HCT116 (cell line): ENCODE measurements around the gene PAFAH1B1. TPM values are rescaled to one million over a fixed set of nuclear protein-coding genes. Genes with fewer than 3 reads are reported as not detected.

ENCODE experiments used
- ATAC-seq: fragments of 200-7000 bp; cut with Tn5 transposase; 2 replicates; pipeline ENCODE4 v1.9.1; 2020; ENCODE audit warnings: mild to moderate bottlenecking, moderate library complexity
- BruUV-seq: library from RNA; stranded (reverse); fragments of 400-500 nt; replicated peaks from 2 replicates; lab custom pipeline; 2021; lab: Mats Ljungman, UMichigan
- CTCF ChIA-PET: fragments of 300-600 bp; sonication (Branson Sonifier 250); formaldehyde crosslinking; loops from one replicate; lab custom pipeline; 2021; ENCODE audit warnings: antibody characterized with exemption; lab: Charles Lee
- POLR2A ChIA-PET: fragments of 300-600, 350-600 bp; sonication (Branson Sonifier 250); formaldehyde crosslinking; loops from one replicate; lab custom pipeline; 2021; ENCODE audit warnings: antibody characterized with exemption; lab: Charles Lee
- RAD21 ChIA-PET, 2 experiments: fragments of 300-600 bp; sonication (Branson Sonifier 250); formaldehyde crosslinking; loops; one replicate each; lab custom pipeline; 2023; ENCODE audit warnings: low total read pairs in 2 of 2; ENCODE audit not compliant: uncharacterized antibody in 2 of 2, unreplicated experiment in 2 of 2, low non-redundant PET in 1 of 2; lab: Charles Lee
- DNase-seq: peaks from one replicate; pipeline ENCODE4 v3.0.0-alpha.2; 2010; ENCODE audit warnings: low read depth, low spot score
- H2AFZ ChIP-seq: fragments of 200-600 bp; shearing (Covaris generic), sonication (generic); 2 replicates; pipeline ENCODE4 v1.6.1; 2017; ENCODE audit warnings: low read depth, mixed run types, mixed read lengths, antibody characterized with exemption, low read length; ENCODE audit not compliant: poor library complexity, severe bottlenecking
- H3K27ac ChIP-seq: 2 replicates; pipeline ENCODE4 v1.5.1; 2012; ENCODE audit warnings: low read depth, low read length
- H3K27me3 ChIP-seq: fragments of 200-600 bp; sonication (generic); 2 replicates; pipeline ENCODE4 v1.6.1; 2016; ENCODE audit warnings: mixed run types, low read length, mixed read lengths; ENCODE audit not compliant: insufficient read depth
- H3K36me3 ChIP-seq, 2 experiments: fragments of 200-500 bp in 1 of 2; fragments of 200-600 bp in 1 of 2; sonication (Bioruptor generic) in 1 of 2; sonication (generic) in 1 of 2; 2 replicates each; pipeline versions ENCODE4 v1.5.1 to v1.6.1; 2014 to 2016; ENCODE audit warnings: low read length in 2 of 2, inconsistent platforms in 1 of 2, mixed read lengths in 1 of 2, mixed run types in 1 of 2; ENCODE audit not compliant: insufficient read depth in 2 of 2, control insufficient read depth in 1 of 2
- H3K4me1 ChIP-seq, 2 experiments: fragments of 200-600 bp in 1 of 2; sonication (generic) in 1 of 2; 2 replicates each; pipeline versions ENCODE4 v1.5.1 to v1.6.1; 2012 to 2017; ENCODE audit warnings: low read length in 2 of 2, inconsistent platforms in 1 of 2, mild to moderate bottlenecking in 1 of 2, mixed read lengths in 1 of 2, mixed run types in 1 of 2, moderate library complexity in 1 of 2; ENCODE audit not compliant: insufficient read depth in 2 of 2, control insufficient read depth in 1 of 2
- H3K4me2 ChIP-seq: fragments of 200-600 bp; sonication (generic); 2 replicates; pipeline ENCODE4 v1.6.1; 2017; ENCODE audit warnings: mixed run types, low read length, mixed read lengths
- H3K4me3 ChIP-seq, 2 experiments: fragments of 200-600 bp in 1 of 2; sonication (generic) in 1 of 2; replicated peaks in 1 of 2; 2 replicates each; pipeline ENCODE4 v1.5.1; 2011 to 2016; ENCODE audit warnings: low read length in 2 of 2, control low read depth in 1 of 2, low read depth in 1 of 2, mild to moderate bottlenecking in 1 of 2, mixed read lengths in 1 of 2, mixed run types in 1 of 2
- H3K79me2 ChIP-seq: fragments of 200-600 bp; sonication (generic); 2 replicates; pipeline ENCODE4 v1.6.1; 2017; ENCODE audit warnings: mild to moderate bottlenecking, mixed run types, low read length, moderate library complexity, mixed read lengths; ENCODE audit not compliant: insufficient read depth
- H3K9ac ChIP-seq: fragments of 200-600 bp; sonication (generic); 2 replicates; pipeline ENCODE4 v1.6.1; 2016; ENCODE audit warnings: low read length, mixed read lengths
- H3K9me2 ChIP-seq: fragments of 200-600 bp; sonication (generic), shearing (Covaris generic); 2 replicates; pipeline ENCODE4 v1.6.1; 2017; ENCODE audit warnings: mixed run types, mild to moderate bottlenecking, moderate library complexity; ENCODE audit not compliant: insufficient read depth
- H3K9me3 ChIP-seq, 2 experiments: fragments of 200-500 bp in 1 of 2; fragments of 200-600 bp in 1 of 2; sonication (Bioruptor generic) in 1 of 2; sonication (generic) in 1 of 2; 2 replicates each; pipeline ENCODE4 v1.6.1; 2014 to 2017; ENCODE audit warnings: low read length in 2 of 2, mixed read lengths in 2 of 2, inconsistent platforms in 1 of 2, low read depth in 1 of 2, mild to moderate bottlenecking in 1 of 2, mixed run types in 1 of 2, moderate library complexity in 1 of 2; ENCODE audit not compliant: control insufficient read depth in 1 of 2, insufficient read depth in 1 of 2
- H4K20me1 ChIP-seq: fragments of 200-600 bp; sonication (generic), shearing (Covaris generic); 2 replicates; pipeline ENCODE4 v1.6.1; 2017; ENCODE audit warnings: mixed run types, mild to moderate bottlenecking, moderate library complexity; ENCODE audit not compliant: insufficient read depth
- CBX3 ChIP-seq: IDR thresholded peaks from 2 replicates; pipeline ENCODE4 v1.6.1; 2012; ENCODE audit warnings: low read depth
- ELF1 ChIP-seq: IDR thresholded peaks from 2 replicates; pipeline ENCODE4 v1.6.1; 2012; ENCODE audit warnings: low read depth, borderline replicate concordance
- EZH2 ChIP-seq: fragments of 200-600 bp; sonication (generic); IDR thresholded peaks from 2 replicates; pipeline ENCODE4 v1.6.1; 2017; ENCODE audit warnings: antibody characterized with exemption, mixed run types
- JUND ChIP-seq: IDR thresholded peaks from 2 replicates; pipeline ENCODE4 v1.6.1; 2012
- SRF ChIP-seq: IDR thresholded peaks from 2 replicates; pipeline ENCODE4 v1.6.1; 2012; ENCODE audit warnings: low read depth
- ZFX ChIP-seq: fragments of 450-650 bp; IDR thresholded peaks from 2 replicates; pipeline ENCODE4 v1.6.1; 2017
- ZNF274 ChIP-seq: fragments of 200-500 bp; sonication (Bioruptor generic); IDR thresholded peaks from 2 replicates; pipeline ENCODE4 v1.6.1; 2014; ENCODE audit warnings: mild to moderate bottlenecking, low read depth, low read length, inconsistent platforms
- intact Hi-C: fragments of 100-400 bp; cut with micrococcal nuclease; formaldehyde crosslinking; loops from 2 replicates; pipeline ENCODE4 v1.10.0; 2022
- total RNA-seq: library from RNA; stranded (reverse); gene quantifications from one replicate; pipeline ENCODE4 v1.2.1, GENCODE V29; 2021; ENCODE audit not compliant: unreplicated experiment
- TF ChIP-seq, protein P1 (sequence below), 3 experiments: fragments of 200-600 bp in 1 of 3; sonication (generic) in 1 of 3; IDR thresholded peaks in 2 of 3; conservative IDR thresholded peaks in 1 of 3; 2 replicates each; pipeline ENCODE4 v1.5.1; 2012 to 2017; ENCODE audit warnings: low read depth in 2 of 3, low read length in 2 of 3, antibody characterized with exemption in 1 of 3, borderline replicate concordance in 1 of 3, control low read depth in 1 of 3, mild to moderate bottlenecking in 1 of 3, mixed read lengths in 1 of 3, mixed run types in 1 of 3, moderate library complexity in 1 of 3; ENCODE audit not compliant: insufficient read depth in 1 of 3

The PAFAH1B1 gene
- total RNA-seq, 1 experiment from 2014 or later = 113 TPM

DNA sequence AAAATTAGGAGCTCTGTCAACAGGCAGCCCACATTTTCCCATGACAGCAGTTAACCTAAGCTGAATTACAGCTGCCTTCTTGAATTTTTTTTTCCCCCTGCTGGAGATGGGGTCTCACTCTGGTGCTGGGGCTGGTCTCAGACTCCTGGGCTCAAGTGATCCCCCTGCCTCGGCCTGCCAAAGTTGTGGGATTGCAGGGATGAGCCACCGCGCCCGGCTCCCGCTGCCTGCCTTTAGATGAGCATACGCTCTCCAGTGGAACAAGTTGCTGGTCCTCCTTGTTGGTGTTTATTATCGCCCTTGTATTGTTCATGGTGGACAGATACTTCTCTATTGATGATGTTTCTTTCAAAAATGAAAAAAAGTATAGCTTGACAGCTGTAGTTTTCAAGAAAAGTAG, 15.6 kb downstream of the PAFAH1B1 start:
- CTCF ChIA-PET = no interaction called here
- POLR2A ChIA-PET = no interaction called here

More for the DNA sequence above, 15.6 kb downstream of the PAFAH1B1 start:
- Histone ChIP-seq H2AFZ (no peak overlapping the region), H3K4me3 (no peak overlapping the region), H3K9me2 (no peaks in the 10 kb centered on the region), H3K4me1 (no peaks in the 10 kb centered on the region), H3K27me3 (no peaks in the 10 kb centered on the region), H3K79me2 (peaks cover 100% of the 10 kb centered on the region), H4K20me1 (peaks cover 35% of the 10 kb centered on the region), H3K9ac (no peak overlapping the region), H3K36me3 (no peaks in the 10 kb centered on the region), H3K9me3 (no peaks in the 10 kb centered on the region), H3K4me2 (no peak overlapping the region), H3K27ac (no peak overlapping the region)
- TF ChIP-seq ZNF274 = no peak
- TF ChIP-seq, protein P1, sequence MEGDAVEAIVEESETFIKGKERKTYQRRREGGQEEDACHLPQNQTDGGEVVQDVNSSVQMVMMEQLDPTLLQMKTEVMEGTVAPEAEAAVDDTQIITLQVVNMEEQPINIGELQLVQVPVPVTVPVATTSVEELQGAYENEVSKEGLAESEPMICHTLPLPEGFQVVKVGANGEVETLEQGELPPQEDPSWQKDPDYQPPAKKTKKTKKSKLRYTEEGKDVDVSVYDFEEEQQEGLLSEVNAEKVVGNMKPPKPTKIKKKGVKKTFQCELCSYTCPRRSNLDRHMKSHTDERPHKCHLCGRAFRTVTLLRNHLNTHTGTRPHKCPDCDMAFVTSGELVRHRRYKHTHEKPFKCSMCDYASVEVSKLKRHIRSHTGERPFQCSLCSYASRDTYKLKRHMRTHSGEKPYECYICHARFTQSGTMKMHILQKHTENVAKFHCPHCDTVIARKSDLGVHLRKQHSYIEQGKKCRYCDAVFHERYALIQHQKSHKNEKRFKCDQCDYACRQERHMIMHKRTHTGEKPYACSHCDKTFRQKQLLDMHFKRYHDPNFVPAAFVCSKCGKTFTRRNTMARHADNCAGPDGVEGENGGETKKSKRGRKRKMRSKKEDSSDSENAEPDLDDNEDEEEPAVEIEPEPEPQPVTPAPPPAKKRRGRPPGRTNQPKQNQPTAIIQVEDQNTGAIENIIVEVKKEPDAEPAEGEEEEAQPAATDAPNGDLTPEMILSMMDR (IDR thresholded peaks at IDR 0.05 in 2 of 3, conservative IDR thresholded peaks at IDR 0.05 in 1 of 3; ENCODE audit: borderline replicate concordance in 1 of 3, insufficient read depth in 1 of 3, low read depth in 2 of 3, low read length in 2 of 3) = no peak
- no peak for TF ChIP-seq ELF1
- no peak for TF ChIP-seq EZH2
- TF ChIP-seq JUND = no peak
- no peak for TF ChIP-seq ZFX
- no peak for TF ChIP-seq CBX3
- TF ChIP-seq SRF = no peak
- DNase-seq (no peak), ATAC-seq (no peak)
- no TSS peak for BruUV-seq
- intact Hi-C loops = no loop called here
- RAD21 ChIA-PET = no interaction called here
